ENCODE measurements around the gene KCNK6.

- no peak for TF ChIP-seq CTCF (conservative IDR thresholded peaks at IDR 0.05; ENCODE audit: low read length)
- no peak for TF ChIP-seq EZH2phosphoT487 (IDR thresholded peaks at IDR 0.05; ENCODE audit: borderline replicate concordance)
Measured at GRCh38 chr19:38318660-38319059, 985 bp upstream of the KCNK6 start.
